ENCODE data around the gene PLXNA4.

PLXNA4 gene

GRCh38 chr7:132255115-132255797 lies 321.0 kb downstream of the PLXNA4 start:
- Histone ChIP-seq H2AFZ (ENCODE audit: low read length, unreplicated experiment) (no peak overlapping the region), H3K79me2 (ENCODE audit: control insufficient read depth, insufficient read depth, low read length, unreplicated experiment) (no peaks in the 10 kb centered on the region)

GRCh38 chr7:132254455-132254854 lies 321.8 kb downstream of the PLXNA4 start:
- Histone ChIP-seq H3K79me2 (ENCODE audit: control insufficient read depth, insufficient read depth, low read length, unreplicated experiment) (no peaks in the 10 kb centered on the region), H3K36me3 (ENCODE audit: insufficient read depth, low read length) (no peaks in the 10 kb centered on the region), H3K27me3 (ENCODE audit: insufficient read depth, low read length) (no peaks in the 10 kb centered on the region), H2AFZ (ENCODE audit: low read length, unreplicated experiment) (no peak overlapping the region), H3K4me1 (ENCODE audit: control insufficient read depth, insufficient read depth, low read length, unreplicated experiment) (no peaks in the 10 kb centered on the region), H3K27ac (ENCODE audit: low read depth, low read length) (no peak overlapping the region), H3K4me3 (ENCODE audit: low read depth, low read length) (no peak overlapping the region)

More at GRCh38 chr7:132255115-132255797, 321.0 kb downstream of the PLXNA4 start:
- H3K36me3 ChIP-seq (ENCODE audit: insufficient read depth, low read length) = no peaks in the 10 kb centered on the region
- no peak overlapping the region for H3K4me3 ChIP-seq (ENCODE audit: low read depth, low read length)
- no peaks in the 10 kb centered on the region for H3K4me1 ChIP-seq (ENCODE audit: control insufficient read depth, insufficient read depth, low read length, unreplicated experiment)
- H3K27ac ChIP-seq (ENCODE audit: low read depth, low read length) = no peak overlapping the region
- H3K27me3 ChIP-seq (ENCODE audit: insufficient read depth, low read length) = no peaks in the 10 kb centered on the region

- Histone ChIP-seq H3K36me3 (ENCODE audit: insufficient read depth, low read length) (no peaks in the 10 kb centered on the region), H3K4me3 (ENCODE audit: low read depth, low read length) (no peak overlapping the region), H3K4me1 (ENCODE audit: control insufficient read depth, insufficient read depth, low read length, unreplicated experiment) (no peaks in the 10 kb centered on the region), H3K79me2 (ENCODE audit: control insufficient read depth, insufficient read depth, low read length, unreplicated experiment) (no peaks in the 10 kb centered on the region), H3K27me3 (ENCODE audit: insufficient read depth, low read length) (peaks cover 3% of the 10 kb centered on the region; the same call in 1 of the 2 replicates), H3K27ac (ENCODE audit: low read depth, low read length) (no peak overlapping the region), H2AFZ (ENCODE audit: low read length, unreplicated experiment) (no peak overlapping the region)
Observed at GRCh38 chr7:132252793-132253100, 323.5 kb downstream of the PLXNA4 start.

- Histone ChIP-seq H3K4me3 (ENCODE audit: low read depth, low read length) (no peak overlapping the region), H3K36me3 (ENCODE audit: insufficient read depth, low read length) (no peaks in the 10 kb centered on the region), H3K27me3 (ENCODE audit: insufficient read depth, low read length) (peaks cover 3% of the 10 kb centered on the region; the same call in 1 of the 2 replicates), H3K27ac (ENCODE audit: low read depth, low read length) (no peak overlapping the region), H3K79me2 (ENCODE audit: control insufficient read depth, insufficient read depth, low read length, unreplicated experiment) (no peaks in the 10 kb centered on the region), H2AFZ (ENCODE audit: low read length, unreplicated experiment) (no peak overlapping the region), H3K4me1 (ENCODE audit: control insufficient read depth, insufficient read depth, low read length, unreplicated experiment) (no peaks in the 10 kb centered on the region)
Observed at GRCh38 chr7:132251327-132251659, 325.0 kb downstream of the PLXNA4 start.

- Histone ChIP-seq H3K27me3 (ENCODE audit: insufficient read depth, low read length) (peaks cover 3% of the 10 kb centered on the region; the same call in 1 of the 2 replicates), H2AFZ (ENCODE audit: low read length, unreplicated experiment) (no peak overlapping the region), H3K79me2 (ENCODE audit: control insufficient read depth, insufficient read depth, low read length, unreplicated experiment) (no peaks in the 10 kb centered on the region), H3K4me3 (ENCODE audit: low read depth, low read length) (no peak overlapping the region), H3K4me1 (ENCODE audit: control insufficient read depth, insufficient read depth, low read length, unreplicated experiment) (no peaks in the 10 kb centered on the region), H3K27ac (ENCODE audit: low read depth, low read length) (no peak overlapping the region), H3K36me3 (ENCODE audit: insufficient read depth, low read length) (no peaks in the 10 kb centered on the region)
Observed at GRCh38 chr7:132250480-132251326, 325.6 kb downstream of the PLXNA4 start.

- H2AFZ ChIP-seq (ENCODE audit: low read length, unreplicated experiment) = no peak overlapping the region
- H3K4me3 ChIP-seq (ENCODE audit: low read depth, low read length) = no peak overlapping the region
- H3K79me2 ChIP-seq (ENCODE audit: control insufficient read depth, insufficient read depth, low read length, unreplicated experiment) = no peaks in the 10 kb centered on the region
- no peaks in the 10 kb centered on the region for H3K36me3 ChIP-seq (ENCODE audit: insufficient read depth, low read length)
- no peaks in the 10 kb centered on the region for H3K4me1 ChIP-seq (ENCODE audit: control insufficient read depth, insufficient read depth, low read length, unreplicated experiment)
- H3K27me3 ChIP-seq (ENCODE audit: insufficient read depth, low read length) = peaks cover 3% of the 10 kb centered on the region; the same call in 1 of the 2 replicates
- H3K27ac ChIP-seq (ENCODE audit: low read depth, low read length) = no peak overlapping the region
Observed at GRCh38 chr7:132249256-132249971, 326.9 kb downstream of the PLXNA4 start.

- no peaks in the 10 kb centered on the region for H3K4me1 ChIP-seq (ENCODE audit: control insufficient read depth, insufficient read depth, low read length, unreplicated experiment)
- no peak overlapping the region for H3K27ac ChIP-seq (ENCODE audit: low read depth, low read length)
- H3K4me3 ChIP-seq (ENCODE audit: low read depth, low read length) = no peak overlapping the region
- peaks cover 3% of the 10 kb centered on the region; the same call in 1 of the 2 replicates for H3K27me3 ChIP-seq (ENCODE audit: insufficient read depth, low read length)
- H3K36me3 ChIP-seq (ENCODE audit: insufficient read depth, low read length) = no peaks in the 10 kb centered on the region
- H2AFZ ChIP-seq (ENCODE audit: low read length, unreplicated experiment) = no peak overlapping the region
- no peaks in the 10 kb centered on the region for H3K79me2 ChIP-seq (ENCODE audit: control insufficient read depth, insufficient read depth, low read length, unreplicated experiment)
Observed at GRCh38 chr7:132248841-132249240, 327.4 kb downstream of the PLXNA4 start.

GRCh38 chr7:132247995-132248618 lies 328.2 kb downstream of the PLXNA4 start:
- Histone ChIP-seq H3K79me2 (ENCODE audit: control insufficient read depth, insufficient read depth, low read length, unreplicated experiment) (no peaks in the 10 kb centered on the region), H3K4me1 (ENCODE audit: control insufficient read depth, insufficient read depth, low read length, unreplicated experiment) (no peaks in the 10 kb centered on the region), H3K36me3 (ENCODE audit: insufficient read depth, low read length) (no peaks in the 10 kb centered on the region), H2AFZ (ENCODE audit: low read length, unreplicated experiment) (no peak overlapping the region), H3K27me3 (ENCODE audit: insufficient read depth, low read length) (peaks cover 3% of the 10 kb centered on the region; the same call in 1 of the 2 replicates), H3K4me3 (ENCODE audit: low read depth, low read length) (no peak overlapping the region), H3K27ac (ENCODE audit: low read depth, low read length) (no peak overlapping the region)

GRCh38 chr7:132246591-132246990 lies 329.7 kb downstream of the PLXNA4 start:
- Histone ChIP-seq H3K36me3 (ENCODE audit: insufficient read depth, low read length) (no peaks in the 10 kb centered on the region), H2AFZ (ENCODE audit: low read length, unreplicated experiment) (no peak overlapping the region), H3K4me3 (ENCODE audit: low read depth, low read length) (no peak overlapping the region), H3K27ac (ENCODE audit: low read depth, low read length) (no peak overlapping the region), H3K4me1 (ENCODE audit: control insufficient read depth, insufficient read depth, low read length, unreplicated experiment) (no peaks in the 10 kb centered on the region), H3K27me3 (ENCODE audit: insufficient read depth, low read length) (peaks cover 3% of the 10 kb centered on the region; the same call in 1 of the 2 replicates), H3K79me2 (ENCODE audit: control insufficient read depth, insufficient read depth, low read length, unreplicated experiment) (no peaks in the 10 kb centered on the region)

GRCh38 chr7:132245539-132245938 lies 330.7 kb downstream of the PLXNA4 start:
- H3K4me3 ChIP-seq (ENCODE audit: low read depth, low read length) = no peak overlapping the region

More at GRCh38 chr7:132245539-132245938, 330.7 kb downstream of the PLXNA4 start:
- no peaks in the 10 kb centered on the region for H3K79me2 ChIP-seq (ENCODE audit: control insufficient read depth, insufficient read depth, low read length, unreplicated experiment)
- H2AFZ ChIP-seq (ENCODE audit: low read length, unreplicated experiment) = no peak overlapping the region
- no peak overlapping the region for H3K27ac ChIP-seq (ENCODE audit: low read depth, low read length)
- H3K27me3 ChIP-seq (ENCODE audit: insufficient read depth, low read length) = peaks cover 3% of the 10 kb centered on the region; the same call in 1 of the 2 replicates
- no peaks in the 10 kb centered on the region for H3K4me1 ChIP-seq (ENCODE audit: control insufficient read depth, insufficient read depth, low read length, unreplicated experiment)
- H3K36me3 ChIP-seq (ENCODE audit: insufficient read depth, low read length) = no peaks in the 10 kb centered on the region
